H9 (cell line): ENCODE results near the gene GLS2. TPM values are rescaled to one million over a fixed set of nuclear protein-coding genes. Genes with fewer than 3 reads are reported as not detected.

ENCODE experiments used
- DNase-seq: peaks from one replicate; pipeline ENCODE4 v3.0.0-alpha.2; 2017
- H2AFZ ChIP-seq: one replicate; pipeline ENCODE4 v1.6.1; 2013; ENCODE audit warnings: mild to moderate bottlenecking, low read length, control low read depth, moderate library complexity
- H2AK5ac ChIP-seq: 2 replicates; pipeline ENCODE4 v1.6.1; 2013; ENCODE audit warnings: low read length, control low read depth, mixed read lengths; ENCODE audit not compliant: insufficient read length
- H2BK120ac ChIP-seq: one replicate; pipeline ENCODE4 v1.6.1; 2013; ENCODE audit warnings: low read depth, mild to moderate bottlenecking, low read length, control low read depth, inconsistent platforms; ENCODE audit not compliant: poor library complexity, severe bottlenecking
- H2BK12ac ChIP-seq: 2 replicates; pipeline ENCODE4 v1.6.1; 2013; ENCODE audit warnings: low read length, control low read depth, mixed read lengths, low read depth; ENCODE audit not compliant: insufficient read length
- H2BK15ac ChIP-seq: 2 replicates; pipeline ENCODE4 v1.6.1; 2013; ENCODE audit warnings: low read depth, low read length, control low read depth
- H2BK20ac ChIP-seq: one replicate; pipeline ENCODE4 v1.6.1; 2013; ENCODE audit warnings: low read depth, mild to moderate bottlenecking, low read length, control low read depth, inconsistent platforms; ENCODE audit not compliant: poor library complexity, severe bottlenecking
- H2BK5ac ChIP-seq: 2 replicates; pipeline ENCODE4 v1.6.1; 2013; ENCODE audit warnings: low read length, control low read depth, mixed read lengths; ENCODE audit not compliant: insufficient read length
- H3K14ac ChIP-seq: 2 replicates; pipeline ENCODE4 v1.6.1; 2013; ENCODE audit warnings: low read length, control low read depth; ENCODE audit not compliant: insufficient read depth
- H3K18ac ChIP-seq: 2 replicates; pipeline ENCODE4 v1.6.1; 2013; ENCODE audit warnings: low read depth, mild to moderate bottlenecking, mixed read lengths, low read length, control low read depth; ENCODE audit not compliant: insufficient read length
- H3K23ac ChIP-seq: 2 replicates; pipeline ENCODE4 v1.6.1; 2013; ENCODE audit warnings: low read length, control low read depth, mixed read lengths, low read depth; ENCODE audit not compliant: insufficient read length
- H3K23me2 ChIP-seq: 2 replicates; pipeline ENCODE4 v1.6.1; 2013; ENCODE audit warnings: low read depth, mild to moderate bottlenecking, mixed read lengths, low read length, control low read depth; ENCODE audit not compliant: insufficient read length, poor library complexity, severe bottlenecking
- H3K27ac ChIP-seq: 2 replicates; pipeline ENCODE4 v1.5.1; 2013; ENCODE audit warnings: low read length, control low read depth, mixed read lengths, low read depth; ENCODE audit not compliant: insufficient read length
- H3K27me3 ChIP-seq: 2 replicates; pipeline ENCODE4 v1.6.1; 2013; ENCODE audit warnings: low read length, control low read depth, inconsistent platforms; ENCODE audit not compliant: insufficient read depth
- H3K4ac ChIP-seq: 2 replicates; pipeline ENCODE4 v1.6.1; 2013; ENCODE audit warnings: low read depth, mild to moderate bottlenecking, control low read depth, inconsistent platforms, low read length, moderate library complexity
- H3K4me1 ChIP-seq: 2 replicates; pipeline ENCODE4 v1.6.1; 2013; ENCODE audit warnings: low read length, control low read depth, inconsistent platforms; ENCODE audit not compliant: insufficient read depth
- H3K4me2 ChIP-seq: 2 replicates; pipeline ENCODE4 v1.6.1; 2013; ENCODE audit warnings: low read length, control low read depth, mixed read lengths; ENCODE audit not compliant: insufficient read length, insufficient read depth
- H3K56ac ChIP-seq: 2 replicates; pipeline ENCODE4 v1.6.1; 2013; ENCODE audit warnings: low read depth, mild to moderate bottlenecking, mixed read lengths, low read length, control low read depth; ENCODE audit not compliant: insufficient read length
- H3K79me1 ChIP-seq: 2 replicates; pipeline ENCODE4 v1.6.1; 2013; ENCODE audit warnings: low read depth, mild to moderate bottlenecking, moderate library complexity, low read length, control low read depth, inconsistent platforms; ENCODE audit not compliant: insufficient read depth, poor library complexity, severe bottlenecking
- H3K79me2 ChIP-seq: 2 replicates; pipeline ENCODE4 v1.6.1; 2013; ENCODE audit warnings: low read length, control low read depth, inconsistent platforms; ENCODE audit not compliant: insufficient read depth
- H3K9ac ChIP-seq: 2 replicates; pipeline ENCODE4 v1.6.1; 2013; ENCODE audit warnings: low read length, control low read depth, mixed read lengths; ENCODE audit not compliant: insufficient read length; ENCODE audit errors: extremely low read depth
- H3K9me3 ChIP-seq: one replicate; pipeline ENCODE4 v1.6.1; 2013; ENCODE audit warnings: low read depth, low read length, inconsistent platforms; ENCODE audit not compliant: control insufficient read depth
- H3T11ph ChIP-seq: one replicate; pipeline ENCODE4 v1.6.1; 2013; ENCODE audit warnings: mild to moderate bottlenecking, low read length, control low read depth, inconsistent platforms
- H4K20me1 ChIP-seq: one replicate; pipeline ENCODE4 v1.6.1; 2013; ENCODE audit not compliant: control insufficient read depth, insufficient read length, insufficient read depth
- H4K5ac ChIP-seq: 2 replicates; pipeline ENCODE4 v1.6.1; 2013; ENCODE audit warnings: low read depth, mild to moderate bottlenecking, mixed read lengths, low read length, control low read depth; ENCODE audit not compliant: insufficient read length
- H4K8ac ChIP-seq: replicated peaks from 2 replicates; pipeline ENCODE4 v1.6.1; 2013; ENCODE audit warnings: low read length, control low read depth, mixed read lengths, low read depth; ENCODE audit not compliant: insufficient read length
- H4K91ac ChIP-seq: 2 replicates; pipeline ENCODE4 v1.6.1; 2013; ENCODE audit warnings: low read depth, mild to moderate bottlenecking, moderate library complexity, mixed read lengths, low read length, control low read depth; ENCODE audit not compliant: insufficient read length
- H3K27ac Mint-ChIP-seq, 3 experiments: 2 replicates in 2 of 3; 3 replicates in 1 of 3; pipeline ENCODE4 v1.8.0; 2020 to 2021; ENCODE audit warnings: mixed read lengths in 3 of 3, mild to moderate bottlenecking in 1 of 3, moderate library complexity in 1 of 3
- H3K27me3 Mint-ChIP-seq: 2 replicates; pipeline ENCODE4 v1.8.0; 2021; ENCODE audit warnings: low read depth, mild to moderate bottlenecking, moderate library complexity, mixed read lengths
- H3K36me3 Mint-ChIP-seq, 3 experiments: 2 replicates in 2 of 3; 3 replicates in 1 of 3; pipeline ENCODE4 v1.8.0; 2020 to 2021; ENCODE audit warnings: low read depth in 3 of 3, mixed read lengths in 3 of 3; ENCODE audit not compliant: insufficient read depth in 1 of 3
- H3K4me1 Mint-ChIP-seq, 2 experiments: 2 replicates each; pipeline ENCODE4 v1.8.0; 2020; ENCODE audit warnings: mixed read lengths in 2 of 2
- H3K4me3 Mint-ChIP-seq, 2 experiments: 2 replicates in 1 of 2; 3 replicates in 1 of 2; pipeline ENCODE4 v1.8.0; 2020 to 2021; ENCODE audit warnings: mild to moderate bottlenecking in 2 of 2, mixed read lengths in 2 of 2, moderate library complexity in 1 of 2
- H3K9me3 Mint-ChIP-seq, 2 experiments: 2 replicates in 1 of 2; 3 replicates in 1 of 2; pipeline ENCODE4 v1.8.0; 2020; ENCODE audit warnings: mild to moderate bottlenecking in 2 of 2, mixed read lengths in 2 of 2, moderate library complexity in 1 of 2
- WGBS: extraction: QIAGEN DNeasy Blood & Tissue Kit; methylation state at CpG from one replicate; pipeline ENCODE4 v1.1.7; 2013; ENCODE audit warnings: missing lambda C conversion rate, low lambda C conversion rate, mixed read lengths; ENCODE audit not compliant: insufficient read length; ENCODE audit errors: extremely low coverage; 5-methylcytosine and 5-hydroxymethylcytosine counted together
- total RNA-seq: library from RNA; stranded (reverse); gene quantifications from 2 replicates; pipeline ENCODE4 v1.2.1, GENCODE V29; 2021
- TF ChIP-seq, protein P1 (sequence below): fragments of 200-600 bp; sonication (generic); conservative IDR thresholded peaks from 3 replicates; pipeline ENCODE4 v1.8.0; 2021; ENCODE audit warnings: antibody characterized with exemption, mild to moderate bottlenecking

GLS2 gene
- total RNA-seq, 1 experiment from 2014 or later = 17.0 TPM

DNA sequence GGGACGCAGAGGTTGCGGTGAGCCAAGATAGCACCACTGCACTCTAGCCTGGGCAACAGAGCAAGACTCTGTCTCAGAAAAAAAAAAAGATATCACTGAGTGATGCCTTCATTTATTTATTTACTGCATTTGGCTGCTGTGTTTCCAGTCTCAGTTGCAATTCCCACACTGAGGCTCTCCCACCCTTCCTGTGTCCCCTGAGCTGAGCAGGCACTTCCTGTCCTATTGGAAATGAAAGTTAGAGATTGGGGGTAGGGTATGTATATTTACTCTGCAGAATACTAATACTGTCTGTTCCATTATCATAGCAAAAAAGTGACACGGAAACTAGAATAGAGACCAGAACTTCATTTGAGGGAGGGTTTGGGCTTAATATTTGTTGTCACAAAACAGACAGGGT lies 32.1 kb upstream of the GLS2 start:
- Mint-ChIP-seq H3K27ac (no peak overlapping the region), H3K36me3 (no peaks in the 10 kb centered on the region), H3K4me3 (no peak overlapping the region; a peak in 1 of 5 replicates), H3K4me1 (peaks cover 18 to 27% of the 10 kb centered on the region in 2 experiments), H3K27me3 (no peaks in the 10 kb centered on the region), H3K9me3 (no peaks in the 10 kb centered on the region)
- H3K18ac ChIP-seq = no peak overlapping the region
- no peak overlapping the region for H2BK12ac ChIP-seq
- H4K8ac ChIP-seq = no peak overlapping the region
- H4K91ac ChIP-seq = no peak overlapping the region
- TF ChIP-seq, protein P1, sequence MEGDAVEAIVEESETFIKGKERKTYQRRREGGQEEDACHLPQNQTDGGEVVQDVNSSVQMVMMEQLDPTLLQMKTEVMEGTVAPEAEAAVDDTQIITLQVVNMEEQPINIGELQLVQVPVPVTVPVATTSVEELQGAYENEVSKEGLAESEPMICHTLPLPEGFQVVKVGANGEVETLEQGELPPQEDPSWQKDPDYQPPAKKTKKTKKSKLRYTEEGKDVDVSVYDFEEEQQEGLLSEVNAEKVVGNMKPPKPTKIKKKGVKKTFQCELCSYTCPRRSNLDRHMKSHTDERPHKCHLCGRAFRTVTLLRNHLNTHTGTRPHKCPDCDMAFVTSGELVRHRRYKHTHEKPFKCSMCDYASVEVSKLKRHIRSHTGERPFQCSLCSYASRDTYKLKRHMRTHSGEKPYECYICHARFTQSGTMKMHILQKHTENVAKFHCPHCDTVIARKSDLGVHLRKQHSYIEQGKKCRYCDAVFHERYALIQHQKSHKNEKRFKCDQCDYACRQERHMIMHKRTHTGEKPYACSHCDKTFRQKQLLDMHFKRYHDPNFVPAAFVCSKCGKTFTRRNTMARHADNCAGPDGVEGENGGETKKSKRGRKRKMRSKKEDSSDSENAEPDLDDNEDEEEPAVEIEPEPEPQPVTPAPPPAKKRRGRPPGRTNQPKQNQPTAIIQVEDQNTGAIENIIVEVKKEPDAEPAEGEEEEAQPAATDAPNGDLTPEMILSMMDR = no peak
- H4K20me1 ChIP-seq = no peaks in the 10 kb centered on the region
- H2AK5ac ChIP-seq = no peak overlapping the region
- no peak overlapping the region for H2BK5ac ChIP-seq
- no peak overlapping the region for H2BK20ac ChIP-seq
- H3K23me2 ChIP-seq = peaks cover 5% of the 10 kb centered on the region
- H3K56ac ChIP-seq = no peak overlapping the region
- no peaks in the 10 kb centered on the region for H3K9me3 ChIP-seq
- H3K27me3 ChIP-seq = no peaks in the 10 kb centered on the region
- H2AFZ ChIP-seq = no peak overlapping the region
- no peak overlapping the region for H3K4ac ChIP-seq
- no peak overlapping the region for H3K23ac ChIP-seq
- no CpG with 5 or more reads among the region's 3 CpGs for WGBS
- H3K27ac ChIP-seq = no peak overlapping the region
- H3T11ph ChIP-seq = no peak overlapping the region
- no peak overlapping the region for H3K9ac ChIP-seq
- no peak overlapping the region for H4K5ac ChIP-seq
- H3K4me1 ChIP-seq = no peaks in the 10 kb centered on the region
- no peaks in the 10 kb centered on the region; the same call in 1 of the 2 replicates for H3K79me2 ChIP-seq
- no peak overlapping the region for H2BK120ac ChIP-seq
- no peak overlapping the region for H3K14ac ChIP-seq
- no peaks in the 10 kb centered on the region for H3K79me1 ChIP-seq
- H3K4me2 ChIP-seq = no peak overlapping the region
- no peak for DNase-seq
- no peak overlapping the region for H2BK15ac ChIP-seq
